GM19467 (cell line): ENCODE results near the gene TAF9B.
"Not testable (repeated sequence)": the region's sequence is repeated elsewhere in the genome, so short reads cannot be mapped to it uniquely, and the experiment has no call there.

ENCODE experiments used
- ATAC-seq: cut with Tn5 transposase; IDR thresholded peaks from one replicate; pipeline ENCODE4 v1.9.1; 2021; ENCODE audit warnings: mild to moderate bottlenecking, moderate library complexity; ENCODE audit not compliant: unreplicated experiment

Gene TAF9B

GRCh38 chrX:78116766-78117165 lies 22.7 kb downstream of the TAF9B start:
- ATAC-seq = no peak

- no peak for ATAC-seq
Measured at GRCh38 chrX:78116365-78116764, 23.1 kb downstream of the TAF9B start.

- no peak for ATAC-seq
Measured at GRCh38 chrX:78111140-78111931, 28.1 kb downstream of the TAF9B start.

GRCh38 chrX:78109458-78109857 lies 30.0 kb downstream of the TAF9B start:
- ATAC-seq = no peak

GRCh38 chrX:78106651-78106986 lies 32.8 kb downstream of the TAF9B start:
- ATAC-seq = no peak

- no peak for ATAC-seq
Measured at GRCh38 chrX:78105944-78106650, 33.4 kb downstream of the TAF9B start.

- ATAC-seq = no peak
Measured at GRCh38 chrX:78104447-78105176, 34.8 kb downstream of the TAF9B start.

GRCh38 chrX:78103623-78104446 lies 35.6 kb downstream of the TAF9B start, which contains the start of gene PGK1:
PGK1 (plus strand) TSS chrX:78104248; CDS start chrX:78104341, 93 bp downstream.
- ATAC-seq = peak; percentile 97

- no peak for ATAC-seq
Measured at GRCh38 chrX:78103001-78103622, 36.3 kb downstream of the TAF9B start.

- no peak for ATAC-seq
Measured at GRCh38 chrX:78102091-78102490, 37.4 kb downstream of the TAF9B start.

- ATAC-seq = no peak
Measured at GRCh38 chrX:78098108-78098507, 41.3 kb downstream of the TAF9B start.

- peak; percentile 69 for ATAC-seq
Measured at GRCh38 chrX:78092296-78092695, 47.2 kb downstream of the TAF9B start.

- ATAC-seq = not testable (repeated sequence)
Measured at GRCh38 chrX:78081413-78081812, 58.0 kb downstream of the TAF9B start.
